Fibroblast of gingiva (primary cell): Measurements from ENCODE around the gene ESR1.

Experiments used
- DNase-seq: peaks from one replicate; pipeline ENCODE4 v3.0.0-alpha.2; 2011; ENCODE audit warnings: low read depth

ESR1 gene

DNA sequence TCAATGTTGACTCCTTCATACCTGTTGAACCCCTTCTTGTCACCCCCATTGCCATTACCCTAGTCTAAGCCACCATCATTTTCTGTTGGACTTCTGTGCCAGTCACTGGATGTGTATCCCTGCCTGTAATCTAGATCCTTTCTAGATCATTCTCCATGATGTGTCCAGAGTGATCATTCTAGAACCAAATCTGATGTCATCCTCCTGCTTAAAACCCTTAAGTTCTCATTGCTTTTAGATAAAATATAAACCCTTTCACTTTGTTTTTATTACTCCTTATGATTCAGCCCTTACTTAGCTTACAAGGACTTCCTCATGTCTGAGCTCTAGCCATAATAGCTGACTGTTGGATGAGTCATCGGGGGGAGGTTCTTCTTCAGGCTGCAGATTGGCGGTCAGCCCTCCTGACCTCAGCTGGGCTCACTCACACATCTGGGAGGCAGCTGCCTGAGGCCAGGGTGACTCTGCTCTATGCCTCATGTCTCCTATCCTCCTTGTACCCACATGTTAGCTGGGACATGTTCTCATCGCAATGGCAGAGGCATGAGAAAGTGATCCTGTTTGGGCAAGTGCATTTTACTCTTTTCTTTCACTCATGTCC is 287.6 kb downstream of the ESR1 start:
- DNase-seq, result peak; percentile 99

DNA sequence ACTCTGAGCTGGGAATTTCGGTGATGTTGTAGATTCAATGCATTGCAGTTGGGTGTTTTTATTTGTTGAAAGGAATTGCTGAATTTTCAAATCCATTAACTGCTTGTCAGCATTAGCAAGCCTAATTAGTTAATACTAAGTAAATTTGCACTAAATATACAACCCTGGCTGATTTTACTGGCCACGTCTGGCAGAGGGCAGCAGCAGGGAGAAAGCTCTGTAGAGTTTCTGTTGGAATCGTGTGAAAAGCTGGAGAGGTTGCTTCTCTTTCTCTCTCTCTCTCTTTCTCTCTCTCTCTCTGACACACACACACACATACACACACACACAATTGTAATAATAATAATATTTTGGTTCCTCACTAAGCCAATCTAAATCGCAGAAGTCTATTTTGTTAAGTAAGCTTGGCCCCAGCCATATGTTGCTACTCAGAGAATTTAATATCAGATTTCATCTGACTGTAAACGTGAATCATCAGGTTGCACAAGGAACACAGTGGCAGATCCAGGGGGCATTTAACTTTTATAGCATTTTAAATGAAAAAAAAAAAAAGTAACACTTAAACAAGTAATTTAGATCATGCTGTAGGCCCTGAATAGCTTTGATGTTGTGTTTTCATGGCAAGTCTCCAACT is 289.5 kb downstream of the ESR1 start:
- DNase-seq, result peak; percentile 95

DNA sequence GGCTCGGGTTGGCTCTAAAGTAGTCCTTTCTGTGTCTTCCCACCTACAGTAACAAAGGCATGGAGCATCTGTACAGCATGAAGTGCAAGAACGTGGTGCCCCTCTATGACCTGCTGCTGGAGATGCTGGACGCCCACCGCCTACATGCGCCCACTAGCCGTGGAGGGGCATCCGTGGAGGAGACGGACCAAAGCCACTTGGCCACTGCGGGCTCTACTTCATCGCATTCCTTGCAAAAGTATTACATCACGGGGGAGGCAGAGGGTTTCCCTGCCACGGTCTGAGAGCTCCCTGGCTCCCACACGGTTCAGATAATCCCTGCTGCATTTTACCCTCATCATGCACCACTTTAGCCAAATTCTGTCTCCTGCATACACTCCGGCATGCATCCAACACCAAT is 291.2 kb downstream of the ESR1 start:
- DNase-seq, result no peak

DNA sequence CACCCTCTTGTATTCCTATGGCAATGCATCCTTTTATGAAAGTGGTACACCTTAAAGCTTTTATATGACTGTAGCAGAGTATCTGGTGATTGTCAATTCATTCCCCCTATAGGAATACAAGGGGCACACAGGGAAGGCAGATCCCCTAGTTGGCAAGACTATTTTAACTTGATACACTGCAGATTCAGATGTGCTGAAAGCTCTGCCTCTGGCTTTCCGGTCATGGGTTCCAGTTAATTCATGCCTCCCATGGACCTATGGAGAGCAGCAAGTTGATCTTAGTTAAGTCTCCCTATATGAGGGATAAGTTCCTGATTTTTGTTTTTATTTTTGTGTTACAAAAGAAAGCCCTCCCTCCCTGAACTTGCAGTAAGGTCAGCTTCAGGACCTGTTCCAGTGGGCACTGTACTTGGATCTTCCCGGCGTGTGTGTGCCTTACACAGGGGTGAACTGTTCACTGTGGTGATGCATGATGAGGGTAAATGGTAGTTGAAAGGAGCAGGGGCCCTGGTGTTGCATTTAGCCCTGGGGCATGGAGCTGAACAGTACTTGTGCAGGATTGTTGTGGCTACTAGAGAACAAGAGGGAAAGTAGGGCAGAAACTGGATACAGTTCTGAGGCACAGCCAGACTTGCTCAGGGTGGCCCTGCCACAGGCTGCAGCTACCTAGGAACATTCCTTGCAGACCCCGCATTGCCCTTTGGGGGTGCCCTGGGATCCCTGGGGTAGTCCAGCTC is 292.1 kb downstream of the ESR1 start:
- DNase-seq, result no peak

DNA sequence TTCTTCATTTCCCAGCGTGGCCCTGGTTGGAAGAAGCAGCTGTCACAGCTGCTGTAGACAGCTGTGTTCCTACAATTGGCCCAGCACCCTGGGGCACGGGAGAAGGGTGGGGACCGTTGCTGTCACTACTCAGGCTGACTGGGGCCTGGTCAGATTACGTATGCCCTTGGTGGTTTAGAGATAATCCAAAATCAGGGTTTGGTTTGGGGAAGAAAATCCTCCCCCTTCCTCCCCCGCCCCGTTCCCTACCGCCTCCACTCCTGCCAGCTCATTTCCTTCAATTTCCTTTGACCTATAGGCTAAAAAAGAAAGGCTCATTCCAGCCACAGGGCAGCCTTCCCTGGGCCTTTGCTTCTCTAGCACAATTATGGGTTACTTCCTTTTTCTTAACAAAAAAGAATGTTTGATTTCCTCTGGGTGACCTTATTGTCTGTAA is 292.7 kb downstream of the ESR1 start:
- peak; percentile 36 for DNase-seq

DNA sequence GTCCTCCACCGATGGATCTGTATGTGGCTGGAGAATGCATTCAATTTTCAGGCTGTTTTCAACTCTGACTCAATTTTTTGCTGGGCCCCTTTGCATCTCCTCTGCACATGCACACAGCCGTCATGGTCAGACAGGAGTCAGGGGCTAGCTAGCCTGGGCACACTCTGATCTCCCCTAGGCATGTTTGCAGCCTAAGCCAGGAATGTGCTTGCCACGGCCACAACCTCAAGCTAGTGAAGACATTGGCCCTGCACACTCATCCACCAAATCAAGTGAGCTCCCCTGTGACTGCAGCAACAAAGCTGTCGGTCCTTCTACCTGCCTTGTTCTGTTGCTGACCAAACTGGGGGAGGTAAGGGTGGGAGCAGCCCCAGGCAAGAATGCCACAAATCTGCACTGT is 300.5 kb downstream of the ESR1 start:
- no peak for DNase-seq

DNA sequence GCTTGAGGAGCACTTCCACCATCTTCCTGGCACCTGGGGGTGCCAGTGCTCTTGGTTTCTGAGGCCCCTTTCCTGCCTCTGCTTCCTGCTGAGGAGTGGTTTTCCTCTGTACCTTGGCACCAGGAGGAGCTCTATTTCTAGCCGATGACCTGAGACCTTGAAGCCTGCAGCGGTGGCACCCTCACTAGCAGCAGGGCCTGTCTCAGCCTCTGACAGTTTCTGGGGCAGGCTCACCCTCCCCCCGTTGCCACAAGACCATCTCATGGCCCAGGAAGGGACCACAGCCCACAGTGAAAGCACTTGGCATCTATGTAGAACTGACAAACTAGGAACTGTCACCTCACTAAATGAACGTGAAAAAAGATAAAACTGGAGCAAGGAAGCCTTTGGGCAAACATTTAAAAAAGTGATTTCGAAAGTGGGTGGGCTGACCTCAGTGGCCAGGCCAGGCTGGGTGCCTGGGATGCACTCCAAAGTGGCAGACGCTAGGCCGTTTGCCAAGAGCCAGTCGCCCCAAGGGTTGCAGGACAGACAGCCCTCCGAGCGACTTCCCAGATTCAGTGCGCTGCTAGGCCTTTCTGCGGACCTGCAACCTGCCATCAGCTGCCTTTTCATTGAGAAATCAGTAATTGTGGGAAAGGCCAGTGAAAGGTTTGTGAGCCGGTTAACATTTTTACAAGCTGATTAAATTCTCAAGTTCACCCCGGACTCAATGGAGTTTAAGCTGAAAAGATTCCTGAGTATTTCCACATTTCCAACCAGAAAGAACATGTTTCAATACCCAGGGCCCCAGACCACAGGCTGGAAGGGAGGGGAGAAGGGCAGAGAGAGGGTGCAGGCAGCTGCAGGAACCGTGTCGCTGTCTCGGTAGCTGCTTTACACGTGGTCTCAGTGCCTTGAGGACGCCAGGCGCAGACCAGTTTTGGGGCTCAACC is 303.7 kb downstream of the ESR1 start:
- peak; percentile 90 for DNase-seq

DNA sequence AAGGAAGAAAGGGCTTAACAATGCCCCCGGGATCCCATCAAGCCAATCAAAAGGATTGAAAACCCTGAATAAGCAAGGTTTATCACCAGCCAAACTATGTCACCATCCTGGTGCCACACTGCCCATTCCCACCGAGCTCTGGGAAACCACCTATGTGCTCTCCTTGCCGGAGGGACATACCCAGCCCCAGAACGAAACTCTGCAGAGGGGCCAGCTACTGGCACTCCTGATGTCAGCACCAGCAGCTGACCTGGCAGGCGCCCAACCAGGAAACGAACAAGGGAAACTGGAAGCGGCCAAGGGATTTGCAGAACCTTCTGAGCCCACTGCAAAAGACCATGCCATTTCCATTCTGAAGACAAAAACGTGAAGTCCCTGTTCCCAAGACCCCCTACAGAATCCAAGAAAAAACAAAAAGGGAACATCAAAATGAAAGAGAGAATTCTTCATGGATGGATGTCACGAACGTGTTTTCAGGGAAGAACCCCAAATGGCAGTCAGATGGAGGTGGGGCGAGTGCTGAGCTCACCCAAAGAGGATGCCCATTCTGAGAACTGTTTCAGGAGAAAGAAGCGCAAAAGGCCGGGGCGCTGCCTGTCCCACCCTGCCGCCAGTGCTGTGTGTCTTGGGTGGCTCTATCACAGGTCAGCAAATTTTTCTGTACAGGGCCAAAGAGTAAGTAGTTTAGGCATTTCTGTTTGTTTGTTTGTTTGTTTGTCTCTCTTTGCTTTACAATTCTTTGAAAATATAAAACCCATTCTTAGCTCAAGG is 305.2 kb downstream of the ESR1 start:
- DNase-seq, result no peak

DNA sequence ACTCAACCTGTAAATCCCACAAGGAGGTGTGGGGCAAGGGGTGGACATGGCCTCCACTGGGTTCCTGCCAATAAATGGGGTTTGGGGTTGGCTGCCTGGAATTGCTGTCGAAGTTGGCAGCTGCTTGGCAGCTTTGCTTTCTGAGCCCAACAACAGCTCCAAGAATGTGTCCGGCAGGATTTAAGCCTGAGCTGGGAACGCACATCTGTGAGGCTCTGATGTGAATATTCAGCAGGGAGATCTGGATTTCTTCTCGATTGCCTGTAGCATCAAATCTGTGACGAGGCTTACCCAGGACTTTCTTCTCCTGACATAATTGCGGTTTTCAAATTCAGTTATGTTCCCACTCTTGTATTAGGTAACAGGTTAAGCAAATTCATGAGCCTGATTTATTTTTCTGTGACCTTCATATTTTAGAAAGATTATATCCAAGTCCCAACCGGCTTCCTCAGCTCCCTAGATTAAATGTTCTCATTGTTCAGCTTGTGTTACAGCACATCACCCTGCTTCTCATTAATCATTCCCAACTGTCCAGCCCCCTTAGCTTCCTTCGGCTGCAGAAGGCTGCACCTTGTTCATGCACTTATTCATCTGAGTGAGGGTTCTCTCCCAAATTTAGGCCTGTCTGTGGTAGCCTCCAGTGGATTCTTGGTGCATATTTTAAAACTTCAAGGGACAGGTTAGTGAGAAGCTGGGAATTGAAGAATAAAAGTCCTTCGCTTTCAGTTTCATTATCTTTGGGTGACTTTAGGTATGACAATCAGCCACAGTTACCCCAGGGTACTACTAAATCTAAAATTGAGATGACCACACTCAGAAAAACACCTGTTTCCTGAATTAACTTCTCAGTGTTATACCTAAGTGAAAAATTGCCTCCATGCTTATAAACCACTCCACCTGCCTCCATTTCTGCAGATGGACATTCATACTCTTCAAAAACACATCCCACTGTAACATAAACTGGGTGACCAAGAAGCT is 310.0 kb downstream of the ESR1 start:
- peak; percentile 28 for DNase-seq

DNA sequence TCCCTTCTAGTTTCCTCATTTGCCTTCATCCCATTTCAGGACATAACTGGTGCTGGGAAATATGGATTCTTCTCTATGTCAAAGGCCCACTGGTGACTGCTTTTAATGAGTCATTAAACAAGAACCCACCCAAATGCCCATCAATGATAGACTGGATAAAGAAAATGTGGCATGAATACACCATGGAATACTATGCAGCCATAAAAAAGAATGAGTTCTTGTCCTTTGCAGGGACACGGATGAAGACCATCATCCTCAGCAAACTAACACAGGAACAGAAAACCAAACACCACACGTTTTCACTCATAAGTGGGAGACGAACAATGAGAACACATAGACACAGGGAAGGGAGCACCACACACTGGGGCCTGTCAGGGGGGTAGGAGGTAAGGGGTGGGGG is 310.7 kb downstream of the ESR1 start:
- no peak for DNase-seq

DNA sequence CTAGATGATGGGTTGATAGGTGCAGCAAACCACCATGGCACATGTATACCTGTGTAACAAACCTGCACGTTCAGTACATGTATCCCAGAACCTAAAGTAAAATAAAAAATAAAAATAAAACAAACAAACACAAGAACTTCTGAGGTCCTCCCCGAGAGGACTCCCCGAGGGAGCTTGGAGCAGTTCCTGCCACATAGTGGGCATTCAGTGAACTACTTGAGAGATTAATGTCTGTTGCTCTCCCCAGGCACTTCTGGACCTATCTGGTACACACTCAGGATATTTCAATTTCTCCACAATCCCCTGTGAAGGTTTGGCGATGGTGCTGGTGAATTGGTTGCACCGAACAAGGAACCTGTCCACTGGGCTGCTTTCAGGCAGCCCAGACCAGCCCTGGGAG is 311.2 kb downstream of the ESR1 start:
- DNase-seq, result no peak

DNA sequence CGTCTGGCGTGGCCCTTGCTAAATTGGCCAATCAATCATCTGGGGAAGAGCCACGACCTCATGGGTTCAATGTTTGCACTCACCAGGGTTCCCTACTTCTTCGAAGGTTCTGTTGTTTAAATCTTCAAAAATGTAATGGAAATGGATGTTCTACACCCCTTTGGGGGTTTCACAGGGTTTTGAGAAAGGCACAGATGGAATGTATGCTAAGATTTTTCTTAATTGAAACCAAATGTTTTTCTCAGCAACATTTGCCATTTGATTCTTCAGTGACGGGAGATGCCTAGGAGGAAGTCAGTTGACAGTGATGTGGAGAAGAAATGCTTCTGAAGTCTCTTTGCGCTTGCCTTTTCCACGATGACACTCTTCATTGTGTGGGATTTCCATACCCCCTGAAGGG is 312.3 kb downstream of the ESR1 start:
- DNase-seq, result no peak

DNA sequence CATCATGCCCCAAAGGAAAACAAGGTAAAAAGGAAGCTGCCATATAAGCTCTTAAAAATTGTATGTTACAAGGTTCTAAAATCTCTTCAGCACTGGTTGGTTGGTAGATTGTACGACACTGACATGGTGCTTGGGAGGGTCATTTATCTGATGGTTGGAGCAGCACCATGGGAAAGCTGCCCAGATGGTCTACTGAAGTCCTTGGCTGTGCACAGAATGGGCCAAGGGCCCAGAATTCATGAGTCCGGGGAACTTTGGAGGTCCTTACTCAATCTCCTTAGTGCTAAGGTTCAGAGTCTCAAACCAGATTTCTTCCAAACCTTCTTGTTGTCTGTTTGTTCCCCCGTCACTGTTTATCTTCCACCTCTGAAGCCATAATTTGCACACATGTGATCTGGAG is 314.4 kb downstream of the ESR1 start:
- no peak for DNase-seq

DNA sequence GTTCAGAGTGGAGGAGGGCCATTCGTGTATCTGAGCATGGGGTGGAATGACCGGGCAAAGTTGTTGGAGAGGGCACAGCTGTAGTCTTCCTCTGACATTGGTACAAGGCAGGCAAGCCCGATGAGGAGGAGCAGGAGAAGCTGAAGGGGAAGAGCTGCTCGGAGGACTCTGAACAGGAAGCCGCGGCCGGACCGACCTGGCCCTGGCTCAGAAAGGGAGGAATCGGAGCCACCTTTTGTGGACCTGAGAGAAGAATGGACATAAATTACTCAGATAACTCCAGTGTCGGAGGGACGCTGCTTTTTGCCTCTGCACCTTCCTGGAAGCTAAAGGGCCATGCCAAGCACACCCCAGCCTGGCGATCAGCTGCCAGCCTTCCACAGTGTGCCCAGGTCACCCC is 315.0 kb downstream of the ESR1 start:
- DNase-seq, result no peak

DNA sequence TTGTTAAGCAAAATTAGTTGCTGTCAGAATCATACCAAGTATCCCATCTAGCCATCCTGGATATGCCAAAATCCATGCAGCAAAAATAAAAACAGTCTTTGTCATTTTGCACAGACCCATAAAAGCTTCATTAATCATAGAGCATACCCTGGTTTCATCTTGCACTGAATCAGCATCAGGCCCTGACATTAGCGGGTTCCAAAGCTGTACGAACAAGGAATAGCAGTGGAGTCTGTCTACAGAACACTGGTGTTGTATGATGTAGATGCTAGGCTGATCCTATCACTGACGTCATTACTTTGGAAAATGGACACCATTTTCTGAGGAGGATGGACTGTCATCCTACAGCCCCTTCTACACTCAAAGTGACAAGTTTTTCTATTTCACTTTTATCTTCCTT is 315.6 kb downstream of the ESR1 start:
- no peak for DNase-seq

DNA sequence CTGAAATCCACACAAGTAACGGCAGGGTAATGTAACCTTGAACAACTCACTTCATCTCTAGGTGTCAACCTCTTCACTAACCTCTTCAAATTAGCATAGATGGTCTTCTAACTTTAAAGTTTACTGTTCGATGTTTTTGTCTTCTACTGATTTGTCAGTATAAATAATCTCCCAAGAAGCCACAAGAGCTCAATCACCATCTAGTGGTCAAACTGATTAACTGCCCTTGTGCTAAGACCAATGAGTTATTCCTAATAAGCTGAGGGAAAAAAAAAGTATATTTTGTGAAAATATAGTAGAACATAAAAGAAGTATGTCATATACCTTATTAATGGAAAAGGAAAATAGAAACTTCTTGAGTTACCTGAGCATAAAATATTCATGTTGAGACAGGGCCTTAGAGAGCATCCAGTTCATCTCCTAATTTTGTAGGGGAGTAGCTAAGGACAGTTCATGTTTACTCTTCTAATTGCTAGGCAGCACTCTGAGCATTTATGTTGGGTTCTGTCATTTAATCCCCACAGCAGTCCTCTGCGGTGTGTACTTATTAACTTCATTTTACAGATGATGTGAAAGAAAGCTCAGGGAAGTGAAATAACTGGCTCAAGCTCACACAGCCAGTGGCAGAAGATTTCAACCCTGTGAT is 317.1 kb downstream of the ESR1 start:
- DNase-seq, result peak; percentile 69

DNA sequence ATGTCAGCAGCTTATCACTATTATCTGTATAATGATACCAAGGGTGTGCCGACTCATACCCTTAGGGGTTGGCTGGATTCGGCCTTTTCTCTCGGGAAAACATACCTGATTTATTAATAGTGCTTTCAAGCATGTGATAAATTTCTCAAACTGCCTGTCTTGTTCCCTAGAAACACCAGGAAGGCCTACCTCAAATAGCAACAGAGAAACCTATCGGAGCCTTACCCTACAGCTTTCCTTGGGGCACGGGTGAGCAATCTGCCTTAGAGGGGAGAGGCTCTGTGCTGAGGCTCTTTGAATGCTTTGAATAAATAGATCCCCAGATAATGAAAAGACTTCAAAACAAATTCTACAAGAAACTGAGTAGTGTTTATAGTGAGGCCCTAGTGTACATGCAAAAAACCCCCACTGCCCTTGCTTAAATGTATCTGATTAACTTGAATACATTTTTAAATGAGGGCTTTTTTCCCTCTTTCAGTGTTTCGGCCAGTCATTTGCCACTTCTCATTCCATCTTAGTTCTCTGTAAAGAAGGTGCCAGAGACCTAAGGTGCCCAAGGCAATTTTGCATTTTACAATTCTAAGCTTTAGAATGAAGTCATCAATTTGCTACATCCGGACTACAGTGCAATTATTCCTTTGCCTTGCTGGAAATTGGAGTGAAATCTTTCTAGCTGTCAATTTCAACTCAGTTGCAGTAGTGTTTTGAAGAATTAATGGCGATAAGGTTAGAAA is 320.1 kb downstream of the ESR1 start:
- no peak for DNase-seq

DNA sequence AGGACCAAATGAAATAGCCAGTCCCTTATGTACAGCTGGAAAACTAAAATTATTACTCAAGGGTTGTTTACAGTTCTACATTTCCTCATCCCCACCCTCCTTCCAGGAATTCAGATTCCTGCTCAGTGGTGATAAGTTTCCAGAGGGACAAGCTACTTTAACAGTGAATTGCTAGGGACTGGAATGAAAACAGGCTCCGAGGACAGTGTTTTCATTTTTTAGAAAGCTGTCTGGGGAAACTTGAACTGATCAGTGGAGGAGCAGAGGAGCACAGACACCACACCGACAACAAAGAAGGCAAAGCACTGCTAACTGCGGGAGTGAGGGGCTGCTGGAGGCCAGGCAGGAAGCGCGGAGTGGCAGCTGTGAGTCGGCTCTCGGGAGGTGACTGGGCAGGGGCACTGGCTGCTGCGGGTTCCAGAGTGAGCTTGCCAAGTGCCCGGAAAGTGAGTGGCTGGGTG is 322.2 kb downstream of the ESR1 start:
- DNase-seq, result peak; percentile 78

DNA sequence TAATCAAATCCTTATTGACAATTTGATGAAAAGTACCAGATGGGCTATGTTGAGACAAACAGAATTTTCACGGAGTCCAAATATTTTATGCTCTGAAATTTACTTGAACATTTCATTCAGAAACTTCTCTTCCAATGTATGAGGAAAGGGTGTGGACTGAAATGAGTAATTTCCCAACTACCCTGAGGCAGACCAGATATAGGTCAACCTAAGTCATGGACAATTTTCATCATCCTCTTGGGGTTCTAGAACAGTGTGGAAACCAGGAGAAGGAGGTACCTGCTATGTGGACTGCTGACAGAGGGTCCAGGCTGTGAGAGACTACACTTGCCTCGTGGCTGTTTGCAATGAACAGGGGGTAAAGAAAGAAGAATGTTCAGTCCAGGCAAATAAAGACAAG is 323.0 kb downstream of the ESR1 start:
- no peak for DNase-seq
